Immature natural killer cell (primary cell): ENCODE results near the gene FLVCR2. TPM values are rescaled to one million over a fixed set of nuclear protein-coding genes. Genes with fewer than 3 reads are reported as not detected.

ENCODE experiments used
- DNase-seq, 3 donors: peaks; one replicate each; pipeline ENCODE4 v3.0.0; 2022; ENCODE audit warnings: mixed read lengths in 1 of 3
- H3K27ac Mint-ChIP-seq, 6 donors: one replicate each; pipeline ENCODE4 v1.8.0; 2020; ENCODE audit warnings: mixed read lengths in 6 of 6, mild to moderate bottlenecking in 5 of 6, inconsistent platforms in 4 of 6, moderate library complexity in 3 of 6
- H3K27me3 Mint-ChIP-seq, 3 donors: one replicate each; pipeline ENCODE4 v1.8.0; 2020 to 2021; ENCODE audit warnings: low read depth in 3 of 3, mild to moderate bottlenecking in 3 of 3, mixed read lengths in 3 of 3, moderate library complexity in 3 of 3, inconsistent platforms in 1 of 3
- H3K36me3 Mint-ChIP-seq, 3 donors: one replicate each; pipeline ENCODE4 v1.8.0; 2020; ENCODE audit warnings: mixed read lengths in 3 of 3, inconsistent platforms in 2 of 3, mild to moderate bottlenecking in 2 of 3
- H3K4me1 Mint-ChIP-seq, 2 donors: one replicate each; pipeline ENCODE4 v1.8.0; 2020; ENCODE audit warnings: inconsistent platforms in 2 of 2, mild to moderate bottlenecking in 2 of 2, mixed read lengths in 2 of 2, moderate library complexity in 1 of 2
- H3K4me3 Mint-ChIP-seq, 5 donors: one replicate each; pipeline ENCODE4 v1.8.0; 2020; ENCODE audit warnings: mild to moderate bottlenecking in 5 of 5, mixed read lengths in 5 of 5, inconsistent platforms in 3 of 5, moderate library complexity in 3 of 5
- H3K9me3 Mint-ChIP-seq, 6 donors: one replicate each; pipeline ENCODE4 v1.8.0; 2020; ENCODE audit warnings: mild to moderate bottlenecking in 6 of 6, mixed read lengths in 6 of 6, inconsistent platforms in 4 of 6, moderate library complexity in 3 of 6
- polyA plus RNA-seq, 3 donors: library from polyadenylated mRNA; unstranded; fragments of 300-500 nt; fragmentation: Illumina TruSeq; gene quantifications; one replicate each; pipeline ENCODE4 v1.2.3, GENCODE V29; 2021

Gene FLVCR2
- polyA plus RNA-seq, 3 donors from 2014 or later = 0.24 to 1.4 TPM; not detected in 1

DNA sequence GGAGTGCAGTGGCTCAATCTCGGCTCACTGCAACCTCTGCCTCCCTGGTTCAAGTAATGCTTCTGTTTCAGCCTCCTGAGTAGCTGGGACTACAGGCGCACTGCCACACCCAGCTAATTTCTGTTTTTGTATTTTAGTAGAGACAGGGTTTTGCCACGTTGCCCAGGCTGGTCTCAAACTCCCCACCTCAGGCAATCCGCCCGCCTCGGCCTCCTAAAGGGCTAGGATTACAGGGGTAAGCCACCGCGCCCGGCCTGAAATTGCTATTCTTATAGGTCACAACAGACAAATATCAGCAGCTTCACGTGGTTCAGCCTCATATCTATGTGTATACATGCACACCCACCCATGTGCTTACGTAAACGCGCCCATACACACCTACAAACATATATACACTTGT, 32.5 kb upstream of the FLVCR2 start:
- Mint-ChIP-seq H3K27me3 (no peaks in the 10 kb centered on the region), H3K9me3 (no peaks in the 10 kb centered on the region), H3K27ac (peak overlapping the region in 1 of 6 donors; percentile 64), H3K36me3 (peaks cover 0 to 17% (median 0%) of the 10 kb centered on the region in 3 donors), H3K4me1 (peaks cover 37 to 39% of the 10 kb centered on the region in 2 donors), H3K4me3 (no peak overlapping the region)
- DNase-seq = no peak

DNA sequence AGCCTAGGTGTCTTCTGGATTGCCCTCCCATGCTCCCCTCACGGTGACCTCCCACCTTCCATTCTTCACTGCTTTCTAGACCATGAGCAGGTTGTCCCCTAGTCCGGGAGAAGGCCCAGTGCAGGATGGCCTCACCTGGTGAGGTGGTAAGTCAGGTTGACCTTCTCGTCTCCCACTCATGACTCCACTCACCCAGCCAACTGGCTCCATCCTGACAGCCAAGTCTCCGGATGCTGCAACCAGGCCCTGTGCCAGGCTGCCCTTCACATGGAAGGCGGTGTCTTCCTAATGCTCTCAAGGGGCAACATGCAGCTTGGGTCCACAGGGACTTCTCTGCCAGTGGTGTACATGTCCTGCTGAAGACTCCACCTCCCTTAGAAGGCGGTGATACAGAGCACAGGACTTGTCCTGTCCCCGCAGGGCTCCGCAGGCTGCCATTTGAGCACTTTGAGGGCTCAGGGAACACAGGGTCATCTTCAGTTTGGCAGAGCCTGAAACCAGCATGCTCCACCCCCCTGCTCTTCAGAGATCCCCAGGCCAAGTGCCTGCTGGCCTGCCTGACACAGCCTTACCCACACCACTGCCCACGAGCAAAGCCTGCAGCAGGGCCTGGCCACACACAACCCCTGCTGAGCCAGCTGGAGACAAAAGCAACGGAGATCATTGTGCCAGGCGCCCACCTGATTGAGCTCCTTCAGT, 30.7 kb upstream of the FLVCR2 start:
- no peaks in the 10 kb centered on the region for H3K27me3 Mint-ChIP-seq
- no peak overlapping the region for H3K4me3 Mint-ChIP-seq
- H3K36me3 Mint-ChIP-seq = peaks cover 0 to 17% (median 0%) of the 10 kb centered on the region in 3 donors
- H3K9me3 Mint-ChIP-seq = no peaks in the 10 kb centered on the region
- peak overlapping the region in 2 of 6 donors; percentile 17 to 47 for H3K27ac Mint-ChIP-seq
- DNase-seq = no peak
- peaks cover 22 to 26% of the 10 kb centered on the region in 2 donors for H3K4me1 Mint-ChIP-seq

DNA sequence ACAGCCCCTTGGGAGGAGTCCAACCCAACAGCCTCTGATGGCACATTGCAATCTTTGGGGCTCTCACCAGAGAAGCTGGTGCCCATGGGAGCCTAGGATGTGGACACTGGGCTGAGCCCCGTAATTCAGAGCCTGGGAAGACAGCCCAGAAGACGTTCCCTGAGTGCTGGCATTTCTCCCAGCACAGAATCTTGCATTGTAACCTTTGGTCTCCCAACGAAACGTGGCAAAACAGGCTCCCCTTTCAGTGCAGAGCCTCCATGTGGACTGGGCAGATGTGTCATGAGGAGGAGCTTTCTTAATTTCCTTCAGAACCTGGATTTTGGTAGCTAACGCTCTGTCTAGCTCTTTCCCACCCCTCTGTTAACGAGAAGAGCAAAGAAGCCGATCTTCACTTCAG, 29.9 kb upstream of the FLVCR2 start:
- no peak for DNase-seq
- H3K36me3 Mint-ChIP-seq = peaks cover 0 to 17% (median 4%) of the 10 kb centered on the region in 3 donors
- no peaks in the 10 kb centered on the region for H3K27me3 Mint-ChIP-seq
- peak overlapping the region in 4 of 6 donors; percentile 34 to 69 (median 56) for H3K27ac Mint-ChIP-seq
- peaks cover 14 to 18% of the 10 kb centered on the region in 2 donors for H3K4me1 Mint-ChIP-seq
- no peaks in the 10 kb centered on the region for H3K9me3 Mint-ChIP-seq
- H3K4me3 Mint-ChIP-seq = no peak overlapping the region

DNA sequence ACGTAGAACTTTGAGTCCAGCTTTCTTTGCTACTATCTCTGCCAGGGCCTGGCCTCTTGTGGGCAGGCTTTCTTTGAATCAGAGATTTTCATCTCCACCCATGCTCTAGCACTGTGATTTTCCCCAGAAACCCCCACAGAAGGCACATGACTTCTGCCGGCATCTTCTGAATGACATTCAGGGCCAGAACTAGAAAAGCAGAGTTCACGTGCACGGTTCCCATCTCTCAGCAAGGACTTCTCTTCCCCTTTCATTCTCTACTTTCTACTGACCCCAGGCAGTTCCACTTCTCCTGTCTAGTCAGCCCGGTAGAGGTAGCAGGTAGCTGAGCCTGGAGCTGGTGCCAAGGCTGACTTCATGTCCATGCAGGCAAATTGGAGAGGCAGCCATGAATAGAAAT, 29.3 kb upstream of the FLVCR2 start:
- no peak overlapping the region for H3K4me3 Mint-ChIP-seq
- H3K27ac Mint-ChIP-seq = peak overlapping the region in 5 of 6 donors; percentile 17 to 47 (median 35)
- H3K27me3 Mint-ChIP-seq = no peaks in the 10 kb centered on the region
- DNase-seq = no peak
- no peaks in the 10 kb centered on the region for H3K9me3 Mint-ChIP-seq
- peaks cover 0 to 17% (median 7%) of the 10 kb centered on the region in 3 donors for H3K36me3 Mint-ChIP-seq
- peaks cover 12 to 13% of the 10 kb centered on the region in 2 donors for H3K4me1 Mint-ChIP-seq

DNA sequence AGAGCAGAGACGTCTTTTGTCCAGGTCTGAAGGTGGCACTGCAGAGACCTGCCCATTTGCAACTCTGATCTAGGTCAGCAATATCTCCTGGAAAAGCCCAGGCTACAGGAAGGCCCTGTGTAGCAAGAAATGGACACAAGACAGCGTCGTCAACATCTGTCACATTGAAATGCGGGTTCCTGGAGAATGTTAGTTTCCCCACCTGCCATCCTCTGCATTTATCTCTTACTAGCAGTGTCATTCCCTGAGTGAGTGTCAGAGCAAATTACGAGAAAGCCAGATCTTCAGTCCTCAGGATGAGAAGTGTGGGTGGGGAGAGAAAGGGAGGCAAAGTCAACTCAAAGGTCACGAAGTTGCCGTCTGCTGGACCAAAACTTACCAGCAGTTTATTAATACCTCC, 27.4 kb upstream of the FLVCR2 start:
- H3K27ac Mint-ChIP-seq = no peak overlapping the region

DNA sequence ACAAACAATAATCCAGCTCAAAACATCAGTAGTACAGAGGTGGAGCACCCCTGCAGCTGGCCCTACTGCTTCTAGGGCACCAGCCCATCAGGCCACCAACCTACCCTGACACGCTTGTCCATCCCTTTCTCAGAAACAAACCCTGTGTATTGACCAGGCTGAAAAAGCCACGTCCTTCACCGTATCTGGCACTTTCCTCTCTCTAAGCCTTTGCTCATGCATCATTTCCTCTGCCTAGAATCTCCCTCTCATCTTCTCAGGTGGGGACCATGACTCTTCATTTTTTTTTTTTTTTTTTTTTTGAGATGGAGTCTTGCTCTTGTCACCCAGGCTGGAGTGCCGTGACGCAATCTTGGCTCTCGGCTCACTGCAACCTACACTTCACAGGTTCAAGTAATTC, 25.3 kb upstream of the FLVCR2 start:
- Mint-ChIP-seq H3K4me1 (peaks cover 2 to 5% of the 10 kb centered on the region in 2 donors), H3K27me3 (peaks cover 0 to 2% (median 0%) of the 10 kb centered on the region in 3 donors), H3K4me3 (no peak overlapping the region), H3K9me3 (no peaks in the 10 kb centered on the region), H3K36me3 (peaks cover 0 to 20% (median 6%) of the 10 kb centered on the region in 3 donors), H3K27ac (no peak overlapping the region)
- DNase-seq = no peak

More for the DNA sequence above, 27.4 kb upstream of the FLVCR2 start:
- Mint-ChIP-seq H3K9me3 (no peaks in the 10 kb centered on the region), H3K27me3 (peaks cover 0 to 2% (median 0%) of the 10 kb centered on the region in 3 donors), H3K4me3 (no peak overlapping the region), H3K36me3 (peaks cover 0 to 17% (median 9%) of the 10 kb centered on the region in 3 donors), H3K4me1 (peaks cover 4 to 5% of the 10 kb centered on the region in 2 donors)
- DNase-seq = no peak

DNA sequence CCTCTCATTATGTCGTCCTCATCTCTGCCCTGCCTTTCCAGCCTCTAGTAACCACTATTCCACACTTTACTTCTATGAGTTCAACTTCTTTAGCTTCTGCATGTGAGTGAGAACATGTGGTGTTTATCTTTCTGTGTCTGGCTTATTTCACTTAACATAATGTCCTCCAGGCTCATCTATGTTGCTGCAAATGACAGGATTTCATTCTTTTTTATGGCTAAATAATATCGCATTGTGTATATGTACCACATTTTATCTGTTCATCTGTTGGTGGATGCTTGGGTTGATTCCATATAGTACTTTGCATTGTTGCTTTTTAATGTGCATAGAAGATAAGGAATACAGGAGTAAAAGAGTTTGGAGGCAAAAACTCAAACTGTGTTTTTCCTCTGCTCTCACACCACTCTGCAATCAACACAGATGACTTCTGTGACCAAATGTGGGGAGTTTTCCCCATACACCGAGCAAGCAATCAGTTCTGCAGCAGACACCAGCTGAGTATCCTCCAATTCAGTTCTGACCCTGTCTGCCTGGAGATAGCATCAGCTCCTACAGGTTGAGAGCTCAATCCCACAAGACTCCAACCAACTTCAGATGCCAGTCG, 24.6 kb upstream of the FLVCR2 start:
- Mint-ChIP-seq H3K4me3 (no peak overlapping the region), H3K9me3 (no peaks in the 10 kb centered on the region), H3K27me3 (peaks cover 0 to 2% (median 0%) of the 10 kb centered on the region in 3 donors), H3K36me3 (peaks cover 0 to 20% (median 0%) of the 10 kb centered on the region in 3 donors), H3K27ac (no peak overlapping the region), H3K4me1 (peaks cover 2 to 5% of the 10 kb centered on the region in 2 donors)
- no peak for DNase-seq

DNA sequence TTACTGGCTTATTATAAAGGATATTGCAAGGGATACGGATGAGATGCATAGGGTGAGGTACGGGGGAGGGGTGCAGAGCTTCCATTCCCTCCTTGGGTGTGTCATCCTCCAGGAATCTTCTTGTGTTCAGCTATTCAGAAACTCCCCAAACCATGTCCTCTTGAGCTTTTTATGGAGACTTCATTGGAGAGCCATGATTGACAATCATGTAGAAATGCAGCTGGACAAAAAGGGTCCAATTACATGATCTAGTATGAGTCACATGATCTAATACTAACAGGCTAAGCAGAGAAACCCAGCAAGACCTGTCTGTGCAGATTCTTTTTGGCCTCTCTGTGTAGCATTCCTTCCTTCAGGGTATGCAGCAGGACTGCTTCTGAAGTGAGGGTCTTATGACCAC, 23.9 kb upstream of the FLVCR2 start:
- Mint-ChIP-seq H3K36me3 (peaks cover 0 to 20% (median 0%) of the 10 kb centered on the region in 3 donors), H3K4me3 (no peak overlapping the region), H3K9me3 (no peaks in the 10 kb centered on the region), H3K27ac (no peak overlapping the region), H3K27me3 (peaks cover 0 to 2% (median 0%) of the 10 kb centered on the region in 3 donors), H3K4me1 (peaks cover 2 to 5% of the 10 kb centered on the region in 2 donors)
- no peak for DNase-seq

DNA sequence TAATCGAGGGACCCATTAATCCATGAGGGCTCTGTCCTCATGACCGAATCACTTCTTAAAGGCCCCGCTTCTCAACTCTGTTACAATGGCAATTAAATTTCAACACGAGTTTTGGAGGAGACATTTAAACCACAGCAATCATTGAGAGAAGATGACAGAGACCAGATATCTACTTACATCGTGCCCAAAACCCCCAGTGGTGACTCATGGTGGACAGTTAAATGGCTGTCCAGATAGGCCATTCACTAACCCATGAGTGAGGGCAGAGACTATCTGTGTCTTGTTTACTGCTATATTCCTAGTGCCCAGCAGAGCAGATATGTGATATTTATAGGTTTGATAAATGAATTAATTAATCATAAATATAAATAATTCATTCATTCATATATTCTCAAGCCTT, 20.0 kb upstream of the FLVCR2 start:
- H3K27ac Mint-ChIP-seq = no peak overlapping the region
- no peak overlapping the region for H3K4me3 Mint-ChIP-seq
- H3K36me3 Mint-ChIP-seq = peaks cover 0 to 17% (median 0%) of the 10 kb centered on the region in 3 donors
- no peaks in the 10 kb centered on the region for H3K9me3 Mint-ChIP-seq
- H3K4me1 Mint-ChIP-seq = peaks cover 6 to 8% of the 10 kb centered on the region in 2 donors
- DNase-seq = no peak
- peaks cover 0 to 4% (median 0%) of the 10 kb centered on the region in 3 donors for H3K27me3 Mint-ChIP-seq

DNA sequence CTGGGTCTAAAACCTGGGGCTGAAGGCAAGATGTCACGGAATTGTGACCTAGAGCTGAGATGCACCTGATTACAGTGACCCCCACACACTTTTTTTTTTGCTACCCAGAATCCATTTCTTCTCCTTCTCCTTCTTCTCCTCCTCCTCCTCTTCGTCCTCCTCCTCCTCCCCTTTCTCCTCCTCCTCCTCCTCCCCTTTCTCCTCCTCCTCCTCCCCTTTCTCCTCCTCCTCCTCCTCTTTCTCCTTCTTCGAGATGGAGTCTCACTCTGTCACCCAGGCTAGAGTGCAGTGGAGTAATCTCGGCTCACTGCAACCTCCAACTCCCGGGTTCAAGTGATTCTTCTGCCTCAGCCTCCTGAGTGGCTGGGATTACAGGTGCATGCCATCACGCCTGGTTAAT, 19.4 kb upstream of the FLVCR2 start:
- Mint-ChIP-seq H3K4me1 (peaks cover 4 to 8% of the 10 kb centered on the region in 2 donors), H3K36me3 (peaks cover 0 to 13% (median 0%) of the 10 kb centered on the region in 3 donors), H3K27ac (no peak overlapping the region), H3K4me3 (no peak overlapping the region), H3K9me3 (no peaks in the 10 kb centered on the region), H3K27me3 (peaks cover 0 to 5% (median 0%) of the 10 kb centered on the region in 3 donors)
- DNase-seq = no peak

DNA sequence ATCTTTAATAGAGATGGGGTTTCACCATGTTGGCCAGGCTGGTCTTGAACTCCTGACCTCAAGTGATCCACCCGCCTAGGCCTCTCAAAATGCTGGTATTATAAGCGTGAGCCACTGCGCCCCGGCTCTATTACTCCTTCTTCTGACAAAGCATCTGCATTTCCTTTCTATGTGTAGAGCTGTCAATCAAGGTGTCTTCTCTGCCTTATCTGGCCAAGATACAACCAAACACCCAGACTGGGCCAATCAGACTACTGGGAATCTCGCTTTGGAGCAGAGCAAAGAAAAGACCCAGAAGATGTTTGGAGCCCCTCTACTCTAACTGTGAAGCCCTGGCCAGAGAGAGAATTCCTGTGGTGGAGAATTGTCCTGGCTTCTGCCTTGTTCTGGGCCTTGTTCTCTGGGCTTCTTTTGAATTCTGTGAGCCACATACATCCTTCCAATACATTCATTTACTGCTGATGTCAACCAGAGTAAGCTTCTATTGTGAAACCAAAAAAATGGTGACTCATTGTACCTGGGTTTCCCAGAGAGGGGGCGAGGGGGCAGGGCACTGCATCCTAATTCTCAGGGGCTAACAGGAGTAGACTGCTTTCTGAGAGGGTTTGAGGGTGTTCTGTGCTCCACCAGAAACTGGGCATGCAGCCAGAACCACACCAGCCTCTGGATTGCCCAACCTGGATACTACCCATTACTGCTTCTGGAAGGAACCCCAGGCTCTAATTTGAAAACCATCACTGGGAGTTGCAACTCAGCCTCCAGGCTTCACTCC, 18.8 kb upstream of the FLVCR2 start:
- Mint-ChIP-seq H3K36me3 (peaks cover 0 to 13% (median 0%) of the 10 kb centered on the region in 3 donors), H3K27ac (no peak overlapping the region), H3K9me3 (no peaks in the 10 kb centered on the region), H3K27me3 (peaks cover 0 to 5% (median 0%) of the 10 kb centered on the region in 3 donors), H3K4me3 (no peak overlapping the region), H3K4me1 (peaks cover 4 to 8% of the 10 kb centered on the region in 2 donors)
- DNase-seq = no peak

DNA sequence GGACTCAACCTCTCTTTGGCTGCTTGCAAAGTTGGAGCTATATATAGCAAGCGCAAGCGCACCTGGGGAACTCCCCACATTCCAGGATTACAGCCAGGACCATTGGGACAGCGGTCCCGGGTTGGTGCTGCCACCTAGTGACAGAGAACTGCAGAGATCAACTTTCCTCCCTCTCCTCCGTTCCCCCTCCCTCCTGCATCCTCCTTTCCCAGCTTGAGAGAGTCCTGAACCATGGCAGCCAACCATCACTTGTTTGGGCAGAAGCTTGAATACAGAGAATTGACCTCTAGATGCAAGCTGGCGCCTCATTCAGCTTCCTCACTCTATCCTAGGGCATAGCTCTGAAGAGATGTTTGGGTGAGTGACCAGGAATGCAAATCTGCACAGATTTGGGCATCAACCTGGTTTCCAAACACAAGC, 17.4 kb upstream of the FLVCR2 start:
- H3K36me3 Mint-ChIP-seq = peaks cover 0 to 14% (median 0%) of the 10 kb centered on the region in 3 donors
- no peak overlapping the region for H3K4me3 Mint-ChIP-seq
- H3K4me1 Mint-ChIP-seq = peaks cover 4 to 8% of the 10 kb centered on the region in 2 donors
- peak; percentile 17 to 36 (median 35) for DNase-seq
- peaks cover 0 to 5% (median 0%) of the 10 kb centered on the region in 3 donors for H3K27me3 Mint-ChIP-seq
- H3K9me3 Mint-ChIP-seq = no peaks in the 10 kb centered on the region
- no peak overlapping the region for H3K27ac Mint-ChIP-seq

DNA sequence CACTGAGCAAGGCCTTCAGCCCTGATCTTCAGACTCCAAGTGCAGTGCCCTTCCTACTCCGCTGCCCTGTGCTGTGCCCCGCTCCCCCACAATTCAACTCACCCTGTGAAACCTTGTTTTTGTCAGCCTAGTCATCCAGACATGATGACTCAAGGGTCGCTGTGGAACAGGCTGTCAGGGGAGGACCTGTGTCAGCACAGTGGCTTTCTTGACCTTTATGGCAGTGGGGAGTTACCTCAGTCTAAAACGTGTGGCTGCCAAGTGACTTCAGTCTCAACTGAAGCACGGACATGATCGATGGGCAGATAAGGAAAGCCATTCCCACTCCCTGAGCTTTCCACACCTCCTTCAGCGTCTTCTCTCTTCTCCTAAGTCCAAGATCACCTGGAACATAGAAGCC, 16.3 kb upstream of the FLVCR2 start:
- no peak for DNase-seq
- Mint-ChIP-seq H3K27ac (no peak overlapping the region), H3K4me3 (no peak overlapping the region), H3K27me3 (peaks cover 0 to 5% (median 0%) of the 10 kb centered on the region in 3 donors), H3K4me1 (peaks cover 4 to 8% of the 10 kb centered on the region in 2 donors), H3K9me3 (no peaks in the 10 kb centered on the region), H3K36me3 (peaks cover 0 to 5% (median 0%) of the 10 kb centered on the region in 3 donors)
